GM12801 (cell line): ENCODE results near the gene ZNF334.

Experiments
- CTCF ChIP-seq: IDR thresholded peaks from one replicate; pipeline ENCODE4 v1.5.1; 2011; ENCODE audit warnings: control low read depth; ENCODE audit not compliant: insufficient read length; ENCODE audit errors: extremely low read depth

ZNF334 gene

GRCh38 chr20:46523696-46524328 lies 10.5 kb upstream of the ZNF334 start:
- TF ChIP-seq CTCF, result no peak

GRCh38 chr20:46523108-46523507 lies 9.7 kb upstream of the ZNF334 start:
- no peak for TF ChIP-seq CTCF

GRCh38 chr20:46520976-46521579 lies 7.7 kb upstream of the ZNF334 start:
- no peak for TF ChIP-seq CTCF

- no peak for TF ChIP-seq CTCF
These were observed 7.2 kb upstream of the ZNF334 start for GRCh38 chr20:46520540-46520939.

- TF ChIP-seq CTCF, result no peak
These were observed 6.2 kb upstream of the ZNF334 start for GRCh38 chr20:46519471-46520068.

- TF ChIP-seq CTCF, result no peak
These were observed 3.8 kb downstream of the ZNF334 start for GRCh38 chr20:46509523-46509922.

- no peak for TF ChIP-seq CTCF
These were observed 5.5 kb downstream of the ZNF334 start for GRCh38 chr20:46507760-46508407.
